Epithelial cell of proximal tubule (primary cell): ENCODE results near the gene HOXB5. TPM values are rescaled to one million over a fixed set of nuclear protein-coding genes. Genes with fewer than 3 reads are reported as not detected.

ENCODE experiments used
- DNase-seq: peaks from one replicate; pipeline ENCODE4 v3.0.0-alpha.2; 2011; ENCODE audit warnings: low read depth
- H3K4me3 ChIP-seq: 2 replicates; pipeline ENCODE4 v1.5.1; 2011; ENCODE audit warnings: low read depth, mild to moderate bottlenecking, low read length
- CTCF ChIP-seq: conservative IDR thresholded peaks from 2 replicates; pipeline ENCODE4 v1.5.1; 2012; ENCODE audit warnings: low read depth, mild to moderate bottlenecking, low read length
- total RNA-seq: library from RNA; depleted of rRNA; stranded (reverse); fragments of >200 nt; gene quantifications from 2 replicates; pipeline ENCODE4 v1.2.3, GENCODE V29; 2015

The HOXB5 gene
- total RNA-seq, 1 donor from 2014 or later: 5.5 TPM

- H3K4me3 ChIP-seq: peak overlapping the region; percentile 31
- no peak for DNase-seq
- no peak for TF ChIP-seq CTCF
These were observed 30.2 kb downstream of the HOXB5 start for GRCh38 chr17:48563385-48563838.

GRCh38 chr17:48562934-48563333, 30.6 kb downstream of the HOXB5 start:
- no peak for TF ChIP-seq CTCF
- peak overlapping the region; percentile 31 for H3K4me3 ChIP-seq
- DNase-seq: no peak

- peak; percentile 54 for TF ChIP-seq CTCF
- H3K4me3 ChIP-seq: no peak overlapping the region
- no peak for DNase-seq
These were observed 31.4 kb downstream of the HOXB5 start for GRCh38 chr17:48561884-48562810.

GRCh38 chr17:48559840-48560817, 33.5 kb downstream of the HOXB5 start:
- TF ChIP-seq CTCF: no peak
- DNase-seq: no peak
- H3K4me3 ChIP-seq: no peak overlapping the region

GRCh38 chr17:48559122-48559839, 34.3 kb downstream of the HOXB5 start:
- DNase-seq: no peak
- no peak for TF ChIP-seq CTCF
- H3K4me3 ChIP-seq: peak overlapping the region; percentile 31

GRCh38 chr17:48558831-48559121, 34.8 kb downstream of the HOXB5 start:
- peak overlapping the region; percentile 31 for H3K4me3 ChIP-seq
- no peak for TF ChIP-seq CTCF
- DNase-seq: no peak
